ENCODE data around the gene ENOX1.

DNA sequence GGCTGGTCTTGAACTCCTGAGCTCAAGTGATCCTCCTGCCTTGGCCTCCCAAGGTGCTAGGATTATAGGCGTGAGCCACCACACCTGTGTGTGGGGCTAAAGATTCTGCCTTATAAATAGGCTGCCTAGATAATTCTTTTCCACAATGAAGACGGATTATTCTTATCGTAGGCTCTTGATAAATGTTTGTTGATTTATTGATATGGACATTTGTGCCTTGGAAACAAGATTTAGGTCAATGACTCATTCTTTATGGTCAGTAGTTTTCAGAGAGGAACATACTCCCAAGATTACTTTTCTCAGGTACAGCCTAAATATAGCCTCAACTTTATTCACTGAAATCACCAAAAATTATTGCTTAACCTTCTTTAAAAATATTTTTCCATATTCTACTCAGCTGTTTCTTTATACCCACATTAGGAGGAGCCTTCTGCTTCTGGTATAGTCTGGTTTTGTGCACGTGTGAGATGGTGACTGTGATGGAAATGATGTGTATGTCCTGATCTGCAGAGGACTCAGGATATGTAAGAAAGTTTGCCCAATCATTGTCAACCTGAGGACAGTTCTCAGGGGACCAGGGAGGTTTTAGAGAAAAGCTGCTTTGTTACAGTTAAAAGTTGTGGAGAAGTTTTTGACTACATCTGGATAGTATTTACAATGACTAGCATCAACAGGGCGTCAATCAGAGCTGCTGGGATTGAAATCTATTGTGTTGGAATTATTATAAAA is 554.5 kb downstream of the ENOX1 start:
- TF ChIP-seq, protein P1, sequence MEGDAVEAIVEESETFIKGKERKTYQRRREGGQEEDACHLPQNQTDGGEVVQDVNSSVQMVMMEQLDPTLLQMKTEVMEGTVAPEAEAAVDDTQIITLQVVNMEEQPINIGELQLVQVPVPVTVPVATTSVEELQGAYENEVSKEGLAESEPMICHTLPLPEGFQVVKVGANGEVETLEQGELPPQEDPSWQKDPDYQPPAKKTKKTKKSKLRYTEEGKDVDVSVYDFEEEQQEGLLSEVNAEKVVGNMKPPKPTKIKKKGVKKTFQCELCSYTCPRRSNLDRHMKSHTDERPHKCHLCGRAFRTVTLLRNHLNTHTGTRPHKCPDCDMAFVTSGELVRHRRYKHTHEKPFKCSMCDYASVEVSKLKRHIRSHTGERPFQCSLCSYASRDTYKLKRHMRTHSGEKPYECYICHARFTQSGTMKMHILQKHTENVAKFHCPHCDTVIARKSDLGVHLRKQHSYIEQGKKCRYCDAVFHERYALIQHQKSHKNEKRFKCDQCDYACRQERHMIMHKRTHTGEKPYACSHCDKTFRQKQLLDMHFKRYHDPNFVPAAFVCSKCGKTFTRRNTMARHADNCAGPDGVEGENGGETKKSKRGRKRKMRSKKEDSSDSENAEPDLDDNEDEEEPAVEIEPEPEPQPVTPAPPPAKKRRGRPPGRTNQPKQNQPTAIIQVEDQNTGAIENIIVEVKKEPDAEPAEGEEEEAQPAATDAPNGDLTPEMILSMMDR (IDR thresholded peaks at IDR 0.05; ENCODE audit: borderline replicate concordance, extremely low read depth, low read length, poor library complexity, severe bottlenecking), result no peak
- no peak for TF ChIP-seq EZH2 (IDR thresholded peaks at IDR 0.05; ENCODE audit: borderline replicate concordance, low read depth, low read length, severe bottlenecking)
